GM21423 (cell line): ENCODE measurements around the gene NXPE1.

Source experiments
- ATAC-seq: cut with Tn5 transposase; IDR thresholded peaks from one replicate; pipeline ENCODE4 v1.9.1; 2021; ENCODE audit warnings: mild to moderate bottlenecking, moderate library complexity; ENCODE audit not compliant: unreplicated experiment

The NXPE1 gene

GRCh38 chr11:114563077-114563476, 3.4 kb upstream of the NXPE1 start:
- ATAC-seq: no peak

- ATAC-seq: no peak
These were observed 2.7 kb upstream of the NXPE1 start for GRCh38 chr11:114562166-114562916.

- ATAC-seq: no peak
These were observed 3.5 kb downstream of the NXPE1 start for GRCh38 chr11:114556135-114556534.

- ATAC-seq: no peak
These were observed 6.0 kb downstream of the NXPE1 start for GRCh38 chr11:114553642-114554041.

GRCh38 chr11:114551060-114551459, 8.6 kb downstream of the NXPE1 start:
- no peak for ATAC-seq

- ATAC-seq: no peak
These were observed 34.0 kb downstream of the NXPE1 start for GRCh38 chr11:114525682-114526081.

GRCh38 chr11:114524122-114524521, 35.6 kb downstream of the NXPE1 start:
- ATAC-seq: no peak

GRCh38 chr11:114522818-114523217, 36.9 kb downstream of the NXPE1 start:
- no peak for ATAC-seq

GRCh38 chr11:114511538-114511937, 48.1 kb downstream of the NXPE1 start:
- no peak for ATAC-seq

- ATAC-seq: no peak
These were observed 48.6 kb downstream of the NXPE1 start for GRCh38 chr11:114511079-114511478.

GRCh38 chr11:114501901-114502300, 57.8 kb downstream of the NXPE1 start:
- no peak for ATAC-seq

- ATAC-seq: no peak
These were observed 59.9 kb downstream of the NXPE1 start for GRCh38 chr11:114499756-114500155.

- ATAC-seq: no peak
These were observed 62.8 kb downstream of the NXPE1 start for GRCh38 chr11:114496915-114497314.

GRCh38 chr11:114483929-114484328, 75.8 kb downstream of the NXPE1 start:
- ATAC-seq: no peak

- no peak for ATAC-seq
These were observed 77.6 kb downstream of the NXPE1 start for GRCh38 chr11:114482114-114482513.

- no peak for ATAC-seq
These were observed 80.3 kb downstream of the NXPE1 start for GRCh38 chr11:114479331-114479730.

GRCh38 chr11:114478768-114479167, 80.9 kb downstream of the NXPE1 start:
- no peak for ATAC-seq

- ATAC-seq: no peak
These were observed 81.7 kb downstream of the NXPE1 start for GRCh38 chr11:114478001-114478410.

GRCh38 chr11:114472661-114473060, 87.0 kb downstream of the NXPE1 start:
- ATAC-seq: no peak
